Activated CD4-positive, CD25-positive, alpha-beta regulatory T cell treated with anti-CD3 and anti-CD28 coated beads, Interleukin-2, amount 50 U/mL, for 72 hours (primary cell): ENCODE measurements around the gene TSHZ2.
A peak's percentile ranks its signal among the peaks of the same experiment; 100 is the strongest.
"Not testable (repeated sequence)": the region's sequence is repeated elsewhere in the genome, so short reads cannot be mapped to it uniquely, and the experiment has no call there.

Experiments used
- DNase-seq: peaks from one replicate; pipeline ENCODE4 v3.0.0; 2021

TSHZ2 gene

GRCh38 chr20:52962183-52962582 is 10.0 kb upstream of the TSHZ2 start:
- no peak for DNase-seq

GRCh38 chr20:52963131-52963530 is 9.0 kb upstream of the TSHZ2 start:
- DNase-seq = no peak

GRCh38 chr20:52964131-52964530 is 8.0 kb upstream of the TSHZ2 start:
- DNase-seq = no peak

- no peak for DNase-seq
These were observed 6.8 kb upstream of the TSHZ2 start for GRCh38 chr20:52965380-52965779.

- no peak for DNase-seq
These were observed 6.3 kb upstream of the TSHZ2 start for GRCh38 chr20:52965819-52966218.

GRCh38 chr20:52966543-52966942 is 5.6 kb upstream of the TSHZ2 start:
- not testable (repeated sequence) for DNase-seq

- no peak for DNase-seq
These were observed 514 bp upstream of the TSHZ2 start for GRCh38 chr20:52971498-52972189.

- DNase-seq = peak; percentile 36
These were observed 1.0 kb downstream of the TSHZ2 start for GRCh38 chr20:52972965-52973819.

- no peak for DNase-seq
These were observed 2.0 kb downstream of the TSHZ2 start for GRCh38 chr20:52974179-52974594.

- no peak for DNase-seq
These were observed 3.0 kb downstream of the TSHZ2 start for GRCh38 chr20:52975029-52975732.

GRCh38 chr20:52975803-52976531 is 3.8 kb downstream of the TSHZ2 start:
- no peak for DNase-seq

GRCh38 chr20:52978851-52979250 is 6.7 kb downstream of the TSHZ2 start:
- no peak for DNase-seq

- DNase-seq = no peak
These were observed 8.9 kb downstream of the TSHZ2 start for GRCh38 chr20:52981051-52981450.

- DNase-seq = no peak
These were observed 11.7 kb downstream of the TSHZ2 start for GRCh38 chr20:52983726-52984450.

GRCh38 chr20:52984451-52984810 is 12.3 kb downstream of the TSHZ2 start:
- no peak for DNase-seq

GRCh38 chr20:52985687-52986086 is 13.5 kb downstream of the TSHZ2 start:
- DNase-seq = no peak

- DNase-seq = no peak
These were observed 15.1 kb downstream of the TSHZ2 start for GRCh38 chr20:52987295-52987694.

- no peak for DNase-seq
These were observed 19.7 kb downstream of the TSHZ2 start for GRCh38 chr20:52991830-52992229.

- no peak for DNase-seq
These were observed 20.5 kb downstream of the TSHZ2 start for GRCh38 chr20:52992632-52993031.

GRCh38 chr20:52993076-52993475 is 20.9 kb downstream of the TSHZ2 start:
- DNase-seq = no peak

GRCh38 chr20:52994184-52994970 is 22.2 kb downstream of the TSHZ2 start:
- no peak for DNase-seq

- DNase-seq = no peak
These were observed 24.0 kb downstream of the TSHZ2 start for GRCh38 chr20:52996130-52996529.
